Measurements from ENCODE around the gene LHFPL4. TPM values are rescaled to one million over a fixed set of nuclear protein-coding genes. Genes with fewer than 3 reads are reported as not detected.

Gene LHFPL4
- total and polyA plus RNA-seq, 2 of the 8 experiments (the other 6 are each of a cell fraction or from before 2014, with no cell fraction given): 5.0 to 16.9 TPM

DNA sequence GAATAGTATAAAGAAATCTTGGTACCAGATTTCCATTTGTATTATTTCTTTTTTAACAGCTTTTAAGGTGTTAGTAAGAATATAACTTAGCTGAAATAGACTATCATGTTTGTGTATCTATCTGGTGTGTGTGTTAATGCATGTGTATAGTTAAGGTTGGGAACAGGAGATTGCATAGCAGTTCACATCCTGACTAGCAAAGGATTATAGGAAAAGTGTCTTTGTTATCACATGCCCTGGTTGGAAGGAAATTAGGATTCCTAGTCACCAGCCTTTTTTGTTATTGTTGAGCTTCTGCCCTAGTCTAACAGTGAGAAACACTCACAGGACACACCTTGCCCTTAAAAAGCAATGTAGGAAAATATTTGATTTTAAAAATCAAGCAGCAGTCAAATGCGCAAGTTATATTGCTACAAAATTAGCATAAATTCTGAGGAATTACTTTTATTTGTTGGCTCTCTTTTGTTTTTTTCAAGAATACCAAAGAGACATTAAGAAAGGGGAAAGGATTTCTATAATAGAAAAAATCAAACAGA is 98.0 kb downstream of the LHFPL4 start:
- H2BK12ac ChIP-seq (ENCODE audit: low read depth, low read length): no peak overlapping the region
- DNase-seq (ENCODE audit: low read depth in 1 of 2, low spot score in 2 of 2) (no peak), FAIRE-seq (no peak)
- H3K23me2 ChIP-seq (ENCODE audit: low read depth, low read length): no peaks in the 10 kb centered on the region
- no peak overlapping the region for H3K4ac ChIP-seq (replicated peaks; ENCODE audit: insufficient read length, low read depth, low read length)
- H3K27me3 ChIP-seq (replicated peaks in 1 of 4; ENCODE audit: control insufficient read depth in 3 of 4, extremely low read depth in 1 of 4, insufficient read depth in 3 of 4, low read length in 3 of 4): no peaks in the 10 kb centered on the region
- H2BK5ac ChIP-seq (ENCODE audit: low read depth, low read length): no peak overlapping the region
- H2BK15ac ChIP-seq (ENCODE audit: low read length): no peak overlapping the region
- POLR2A ChIA-PET (ENCODE audit: partially characterized antibody): interaction anchor here (0.6 to 2.4 kb wide), 3 partner anchors 8 to 59 kb away, joined by 3 to 6 read pairs (median 3); no protein-coding TSS in a partner anchor
- no peak overlapping the region for H3K18ac ChIP-seq (ENCODE audit: extremely low read depth, low read length)
- no peak overlapping the region for H3K4me2 ChIP-seq (ENCODE audit: insufficient read depth in 1 of 2, low read depth in 2 of 2, low read length in 2 of 2)
- peaks cover 21 to 89% (median 56%) of the 10 kb centered on the region in 4 experiments for H3K36me3 ChIP-seq (ENCODE audit: control insufficient read depth in 2 of 4, insufficient read depth in 4 of 4, low read length in 3 of 4)
- no peaks in the 10 kb centered on the region for H3K9me3 ChIP-seq (ENCODE audit: insufficient read depth in 2 of 2, low read depth in 1 of 2, low read length in 1 of 2)
- H2BK20ac ChIP-seq (ENCODE audit: low read length): no peak overlapping the region
- no peak overlapping the region for H2AFZ ChIP-seq (ENCODE audit: low read length)
- no peak overlapping the region for H3K4me3 ChIP-seq (ENCODE audit: extremely low read depth in 1 of 4, insufficient read depth in 2 of 4, low read depth in 3 of 4, low read length in 4 of 4)
- H4K91ac ChIP-seq (replicated peaks; ENCODE audit: insufficient read length, low read length): no peak overlapping the region
- no peak overlapping the region for H2BK120ac ChIP-seq (replicated peaks; ENCODE audit: low read depth, low read length)
- H3K4me1 ChIP-seq (replicated peaks in 1 of 4; ENCODE audit: control insufficient read depth in 3 of 4, insufficient read depth in 4 of 4, low read length in 3 of 4): no peaks in the 10 kb centered on the region
- H3K23ac ChIP-seq (ENCODE audit: insufficient read length): no peak overlapping the region
- H3K9ac ChIP-seq (replicated peaks in 1 of 4; ENCODE audit: extremely low read depth in 1 of 4, low read depth in 3 of 4, low read length in 3 of 4): no peak overlapping the region
- no peak overlapping the region for H3K27ac ChIP-seq (ENCODE audit: low read depth, low read length)
- CTCF ChIA-PET (ENCODE audit: partially characterized antibody): interaction anchor here (0.7 kb wide), 2 partner anchors 12 to 45 kb away, joined by 3 to 6 read pairs; no protein-coding TSS in a partner anchor
- peaks cover 0 to 5% of the 10 kb centered on the region in 2 experiments; a peak in 1 of 4 replicates for H3K79me2 ChIP-seq (ENCODE audit: control insufficient read depth in 1 of 2, insufficient read depth in 2 of 2, low read length in 2 of 2)
- no peak for TF ChIP-seq SIX5 (IDR thresholded peaks at IDR 0.05; ENCODE audit: low read depth, low read length)
- TF ChIP-seq POLR2A (IDR thresholded peaks at IDR 0.05; ENCODE audit: control extremely low read depth in 1 of 2, low read depth in 2 of 2, low read length in 2 of 2): no peak
- TF ChIP-seq EGR1 (IDR thresholded peaks at IDR 0.05; ENCODE audit: borderline replicate concordance, low read depth, low read length): no peak
- TF ChIP-seq EZH2 (IDR thresholded peaks at IDR 0.05; ENCODE audit: low read depth, low read length, severe bottlenecking): no peak
- TF ChIP-seq JUN (IDR thresholded peaks at IDR 0.05; ENCODE audit: low read depth, low read length): no peak
- no peak for TF ChIP-seq ASH2L (IDR thresholded peaks at IDR 0.05; ENCODE audit: low read length)
- TF ChIP-seq YY1 (IDR thresholded peaks at IDR 0.05; ENCODE audit: low read depth, low read length): no peak
- no peak for TF ChIP-seq SAP30 (IDR thresholded peaks at IDR 0.05; ENCODE audit: insufficient read depth, insufficient replicate concordance, low read length)
- no peak for TF ChIP-seq BACH1 (IDR thresholded peaks at IDR 0.05; ENCODE audit: low read length)
- TF ChIP-seq, protein P1, sequence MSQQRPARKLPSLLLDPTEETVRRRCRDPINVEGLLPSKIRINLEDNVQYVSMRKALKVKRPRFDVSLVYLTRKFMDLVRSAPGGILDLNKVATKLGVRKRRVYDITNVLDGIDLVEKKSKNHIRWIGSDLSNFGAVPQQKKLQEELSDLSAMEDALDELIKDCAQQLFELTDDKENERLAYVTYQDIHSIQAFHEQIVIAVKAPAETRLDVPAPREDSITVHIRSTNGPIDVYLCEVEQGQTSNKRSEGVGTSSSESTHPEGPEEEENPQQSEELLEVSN (IDR thresholded peaks at IDR 0.05): no peak
- TF ChIP-seq MAFK (IDR thresholded peaks at IDR 0.05; ENCODE audit: low read depth, low read length): no peak
- no peak for TF ChIP-seq SIRT6 (IDR thresholded peaks at IDR 0.05; ENCODE audit: low read length)
- no peak for TF ChIP-seq JUND (IDR thresholded peaks at IDR 0.05; ENCODE audit: low read length)
- no peak overlapping the region for H3K56ac ChIP-seq (replicated peaks; ENCODE audit: insufficient read length, low read depth, low read length)
- WGBS, 2 experiments (ENCODE audit: extremely low coverage in 1 of 2, insufficient coverage in 1 of 2, insufficient read length in 1 of 2, insufficient replicate concordance in 2 of 2, low coverage in 1 of 2, low lambda C conversion rate in 2 of 2, missing lambda C conversion rate in 1 of 2): 96% methylated on average over 1 of the region's 1 CpG; no CpG with 5 or more reads in 1 of the 2 experiments
- no peak overlapping the region for H4K5ac ChIP-seq (ENCODE audit: insufficient read length, low read depth, low read length)
- H4K8ac ChIP-seq (ENCODE audit: extremely low read depth, insufficient read depth, low read length): no peak overlapping the region
- H3K79me1 ChIP-seq (ENCODE audit: low read depth, low read length): peaks cover 4% of the 10 kb centered on the region; the same call in 1 of the 2 replicates
- no peak overlapping the region for H2AK5ac ChIP-seq (ENCODE audit: low read depth, low read length)
- no peak overlapping the region for H3K14ac ChIP-seq (ENCODE audit: insufficient read length)
- H4K20me1 ChIP-seq (replicated peaks in 1 of 2; ENCODE audit: control insufficient read depth in 1 of 2, insufficient read depth in 2 of 2, low read length in 2 of 2): peaks cover 0 to 5% of the 10 kb centered on the region in 2 experiments

All from H1 (cell line).